HCT116 (cell line): ENCODE measurements around the gene TEAD3. TPM values are rescaled to one million over a fixed set of nuclear protein-coding genes. Genes with fewer than 3 reads are reported as not detected.

ENCODE experiments used
- ATAC-seq: fragments of 200-7000 bp; cut with Tn5 transposase; 2 replicates; pipeline ENCODE4 v1.9.1; 2020; ENCODE audit warnings: mild to moderate bottlenecking, moderate library complexity
- BruUV-seq: library from RNA; stranded (reverse); fragments of 400-500 nt; replicated peaks from 2 replicates; lab custom pipeline; 2021; lab: Mats Ljungman, UMichigan
- CTCF ChIA-PET: fragments of 300-600 bp; sonication (Branson Sonifier 250); formaldehyde crosslinking; loops from one replicate; lab custom pipeline; 2021; ENCODE audit warnings: antibody characterized with exemption; lab: Charles Lee
- POLR2A ChIA-PET: fragments of 300-600, 350-600 bp; sonication (Branson Sonifier 250); formaldehyde crosslinking; loops from one replicate; lab custom pipeline; 2021; ENCODE audit warnings: antibody characterized with exemption; lab: Charles Lee
- RAD21 ChIA-PET, 2 experiments: fragments of 300-600 bp; sonication (Branson Sonifier 250); formaldehyde crosslinking; loops; one replicate each; lab custom pipeline; 2023; ENCODE audit warnings: low total read pairs in 2 of 2; ENCODE audit not compliant: uncharacterized antibody in 2 of 2, unreplicated experiment in 2 of 2, low non-redundant PET in 1 of 2; lab: Charles Lee
- DNase-seq: peaks from one replicate; pipeline ENCODE4 v3.0.0-alpha.2; 2010; ENCODE audit warnings: low read depth, low spot score
- H2AFZ ChIP-seq: fragments of 200-600 bp; shearing (Covaris generic), sonication (generic); 2 replicates; pipeline ENCODE4 v1.6.1; 2017; ENCODE audit warnings: low read depth, mixed run types, mixed read lengths, antibody characterized with exemption, low read length; ENCODE audit not compliant: poor library complexity, severe bottlenecking
- H3K27ac ChIP-seq: 2 replicates; pipeline ENCODE4 v1.5.1; 2012; ENCODE audit warnings: low read depth, low read length
- H3K27me3 ChIP-seq: fragments of 200-600 bp; sonication (generic); 2 replicates; pipeline ENCODE4 v1.6.1; 2016; ENCODE audit warnings: mixed run types, low read length, mixed read lengths; ENCODE audit not compliant: insufficient read depth
- H3K36me3 ChIP-seq, 2 experiments: fragments of 200-500 bp in 1 of 2; fragments of 200-600 bp in 1 of 2; sonication (Bioruptor generic) in 1 of 2; sonication (generic) in 1 of 2; 2 replicates each; pipeline versions ENCODE4 v1.5.1 to v1.6.1; 2014 to 2016; ENCODE audit warnings: low read length in 2 of 2, inconsistent platforms in 1 of 2, mixed read lengths in 1 of 2, mixed run types in 1 of 2; ENCODE audit not compliant: insufficient read depth in 2 of 2, control insufficient read depth in 1 of 2
- H3K4me1 ChIP-seq, 2 experiments: fragments of 200-600 bp in 1 of 2; sonication (generic) in 1 of 2; 2 replicates each; pipeline versions ENCODE4 v1.5.1 to v1.6.1; 2012 to 2017; ENCODE audit warnings: low read length in 2 of 2, inconsistent platforms in 1 of 2, mild to moderate bottlenecking in 1 of 2, mixed read lengths in 1 of 2, mixed run types in 1 of 2, moderate library complexity in 1 of 2; ENCODE audit not compliant: insufficient read depth in 2 of 2, control insufficient read depth in 1 of 2
- H3K4me2 ChIP-seq: fragments of 200-600 bp; sonication (generic); 2 replicates; pipeline ENCODE4 v1.6.1; 2017; ENCODE audit warnings: mixed run types, low read length, mixed read lengths
- H3K4me3 ChIP-seq, 2 experiments: fragments of 200-600 bp in 1 of 2; sonication (generic) in 1 of 2; replicated peaks in 1 of 2; 2 replicates each; pipeline ENCODE4 v1.5.1; 2011 to 2016; ENCODE audit warnings: low read length in 2 of 2, control low read depth in 1 of 2, low read depth in 1 of 2, mild to moderate bottlenecking in 1 of 2, mixed read lengths in 1 of 2, mixed run types in 1 of 2
- H3K79me2 ChIP-seq: fragments of 200-600 bp; sonication (generic); 2 replicates; pipeline ENCODE4 v1.6.1; 2017; ENCODE audit warnings: mild to moderate bottlenecking, mixed run types, low read length, moderate library complexity, mixed read lengths; ENCODE audit not compliant: insufficient read depth
- H3K9ac ChIP-seq: fragments of 200-600 bp; sonication (generic); 2 replicates; pipeline ENCODE4 v1.6.1; 2016; ENCODE audit warnings: low read length, mixed read lengths
- H3K9me2 ChIP-seq: fragments of 200-600 bp; sonication (generic), shearing (Covaris generic); 2 replicates; pipeline ENCODE4 v1.6.1; 2017; ENCODE audit warnings: mixed run types, mild to moderate bottlenecking, moderate library complexity; ENCODE audit not compliant: insufficient read depth
- H3K9me3 ChIP-seq, 2 experiments: fragments of 200-500 bp in 1 of 2; fragments of 200-600 bp in 1 of 2; sonication (Bioruptor generic) in 1 of 2; sonication (generic) in 1 of 2; 2 replicates each; pipeline ENCODE4 v1.6.1; 2014 to 2017; ENCODE audit warnings: low read length in 2 of 2, mixed read lengths in 2 of 2, inconsistent platforms in 1 of 2, low read depth in 1 of 2, mild to moderate bottlenecking in 1 of 2, mixed run types in 1 of 2, moderate library complexity in 1 of 2; ENCODE audit not compliant: control insufficient read depth in 1 of 2, insufficient read depth in 1 of 2
- H4K20me1 ChIP-seq: fragments of 200-600 bp; sonication (generic), shearing (Covaris generic); 2 replicates; pipeline ENCODE4 v1.6.1; 2017; ENCODE audit warnings: mixed run types, mild to moderate bottlenecking, moderate library complexity; ENCODE audit not compliant: insufficient read depth
- CBX3 ChIP-seq: IDR thresholded peaks from 2 replicates; pipeline ENCODE4 v1.6.1; 2012; ENCODE audit warnings: low read depth
- EZH2 ChIP-seq: fragments of 200-600 bp; sonication (generic); IDR thresholded peaks from 2 replicates; pipeline ENCODE4 v1.6.1; 2017; ENCODE audit warnings: antibody characterized with exemption, mixed run types
- EZH2phosphoT487 ChIP-seq: fragments of 200-600 bp; IDR thresholded peaks from 2 replicates; pipeline ENCODE4 v1.6.1; 2018; ENCODE audit warnings: antibody characterized with exemption, borderline replicate concordance
- FOSL1 ChIP-seq: IDR thresholded peaks from 2 replicates; pipeline ENCODE4 v1.6.1; 2012; ENCODE audit warnings: low read depth
- JUND ChIP-seq: IDR thresholded peaks from 2 replicates; pipeline ENCODE4 v1.6.1; 2012
- POLR2A ChIP-seq: IDR thresholded peaks from 2 replicates; pipeline ENCODE4 v1.7.0; 2011; ENCODE audit warnings: borderline replicate concordance; ENCODE audit not compliant: insufficient read depth, insufficient read length; ENCODE audit errors: extremely low read depth
- POLR2AphosphoS5 ChIP-seq: IDR thresholded peaks from 2 replicates; pipeline ENCODE4 v1.6.1; 2011; ENCODE audit warnings: mild to moderate bottlenecking, low read depth, low read length, moderate library complexity
- SIN3A ChIP-seq: IDR thresholded peaks from 2 replicates; pipeline ENCODE4 v1.6.1; 2012; ENCODE audit warnings: low read depth
- SP1 ChIP-seq: IDR thresholded peaks from 2 replicates; pipeline ENCODE4 v1.6.1; 2012; ENCODE audit warnings: low read depth
- SRF ChIP-seq: IDR thresholded peaks from 2 replicates; pipeline ENCODE4 v1.6.1; 2012; ENCODE audit warnings: low read depth
- YY1 ChIP-seq: IDR thresholded peaks from 2 replicates; pipeline ENCODE4 v1.6.1; 2011; ENCODE audit warnings: low read length, low read depth, moderate library complexity, mild to moderate bottlenecking; ENCODE audit not compliant: insufficient replicate concordance; ENCODE audit errors: extremely low read depth
- ZFX ChIP-seq: fragments of 450-650 bp; IDR thresholded peaks from 2 replicates; pipeline ENCODE4 v1.6.1; 2017
- ZNF274 ChIP-seq: fragments of 200-500 bp; sonication (Bioruptor generic); IDR thresholded peaks from 2 replicates; pipeline ENCODE4 v1.6.1; 2014; ENCODE audit warnings: mild to moderate bottlenecking, low read depth, low read length, inconsistent platforms
- intact Hi-C: fragments of 100-400 bp; cut with micrococcal nuclease; formaldehyde crosslinking; loops from 2 replicates; pipeline ENCODE4 v1.10.0; 2022
- total RNA-seq: library from RNA; stranded (reverse); gene quantifications from one replicate; pipeline ENCODE4 v1.2.1, GENCODE V29; 2021; ENCODE audit not compliant: unreplicated experiment
- TF ChIP-seq, protein P1 (sequence below): IDR thresholded peaks from 2 replicates; pipeline ENCODE4 v1.6.1; 2012; ENCODE audit warnings: low read depth
- TF ChIP-seq, protein P2 (sequence below): IDR thresholded peaks from 2 replicates; pipeline ENCODE4 v1.6.1; 2011; ENCODE audit warnings: mild to moderate bottlenecking, low read length, moderate library complexity; ENCODE audit not compliant: insufficient replicate concordance; ENCODE audit errors: extremely low read depth

Gene TEAD3
- total RNA-seq, 1 experiment from 2014 or later: 21.8 TPM

DNA sequence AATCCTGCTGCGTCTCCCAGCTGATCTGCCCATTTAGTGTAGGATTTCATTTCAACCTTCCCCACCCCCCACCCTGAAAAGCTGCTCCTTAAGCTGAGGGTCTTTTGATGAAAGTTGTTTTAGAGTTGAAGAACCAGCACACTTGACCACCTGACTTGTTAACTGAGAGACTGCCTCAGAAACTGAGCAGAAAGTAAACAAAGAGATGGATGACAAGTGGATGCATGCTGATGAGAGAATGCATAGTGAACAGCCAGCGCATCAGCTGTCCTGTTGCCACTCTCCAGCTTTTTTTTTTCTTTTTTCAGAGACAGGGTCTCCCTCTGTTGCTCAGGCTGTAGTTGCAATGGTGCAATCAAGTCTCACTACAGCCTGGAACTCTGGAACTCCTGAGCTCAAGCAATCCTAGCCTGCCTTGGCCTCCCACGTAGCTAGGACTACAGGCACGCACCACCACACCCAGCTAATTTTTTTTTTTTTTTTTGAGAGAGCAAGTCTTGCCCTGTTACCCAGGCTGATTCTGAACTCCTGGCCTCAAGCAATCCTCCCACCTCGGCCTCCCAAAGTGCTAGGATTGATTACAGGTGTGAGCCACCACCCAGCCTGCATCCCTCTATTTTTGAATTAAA is 19.2 kb downstream of the TEAD3 start:
- Histone ChIP-seq H3K9me2 (no peaks in the 10 kb centered on the region), H4K20me1 (peaks cover 6% of the 10 kb centered on the region; the same call in 1 of the 2 replicates), H3K4me1 (no peaks in the 10 kb centered on the region), H3K4me2 (no peak overlapping the region), H3K27ac (no peak overlapping the region), H2AFZ (no peak overlapping the region), H3K79me2 (no peaks in the 10 kb centered on the region), H3K9me3 (no peaks in the 10 kb centered on the region), H3K36me3 (peaks cover 0 to 2% of the 10 kb centered on the region in 2 experiments; a peak in 1 of 4 replicates), H3K27me3 (no peaks in the 10 kb centered on the region), H3K9ac (no peak overlapping the region), H3K4me3 (no peak overlapping the region)
- ChIA-PET CTCF (no interaction called here), RAD21 (no interaction called here), POLR2A (interaction anchor here (1.2 to 1.4 kb wide), 2 partner anchors 10 to 19 kb away, joined by 4 read pairs; partner anchors contain the start of gene TEAD3)
- DNase-seq (no peak), ATAC-seq (no peak)
- intact Hi-C loops: no loop called here
- no TSS peak for BruUV-seq
- no peak for TF ChIP-seq CBX3
- TF ChIP-seq YY1: no peak
- TF ChIP-seq FOSL1: no peak
- TF ChIP-seq SIN3A: no peak
- TF ChIP-seq EZH2: no peak
- TF ChIP-seq SP1: no peak

DNA sequence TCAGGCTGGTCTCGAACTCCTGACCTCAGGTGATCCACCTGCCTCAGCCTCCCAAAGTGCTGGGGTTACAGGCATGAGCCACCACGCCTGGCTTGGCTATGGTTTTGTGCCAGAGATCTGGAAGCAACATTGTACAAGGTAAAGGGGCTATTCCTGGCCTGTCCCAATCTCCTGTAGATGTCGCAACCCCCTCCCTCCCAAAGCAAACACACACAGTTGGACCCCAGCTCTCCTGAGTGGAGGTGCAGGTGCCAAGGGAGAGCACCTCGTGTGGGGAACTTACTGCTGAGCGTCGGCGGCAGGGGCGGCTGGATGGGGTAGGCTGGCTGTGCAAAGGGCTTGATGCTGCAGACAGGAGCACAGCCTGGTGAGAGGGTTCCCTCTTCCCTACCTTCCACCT is 19.9 kb downstream of the TEAD3 start:
- no peaks in the 10 kb centered on the region for H3K27me3 ChIP-seq
- no peak overlapping the region for H3K9ac ChIP-seq
- no peak overlapping the region for H3K4me2 ChIP-seq
- ATAC-seq: no peak
- intact Hi-C loops: no loop called here
- no peak overlapping the region for H3K4me3 ChIP-seq
- ChIA-PET RAD21 (no interaction called here), CTCF (interaction anchor here (0.7 kb wide), 1 partner anchor 8 kb away, joined by 3 read pairs; no protein-coding TSS in a partner anchor), POLR2A (interaction anchor here (1.5 kb wide), 1 partner anchor 12 kb away, joined by 3 read pairs; no protein-coding TSS in a partner anchor)
- H3K9me3 ChIP-seq: no peaks in the 10 kb centered on the region
- peaks cover 0 to 4% of the 10 kb centered on the region in 2 experiments; a peak in 1 of 4 replicates for H3K4me1 ChIP-seq
- peaks cover 3 to 6% of the 10 kb centered on the region in 2 experiments; a peak in 2 of 4 replicates for H3K36me3 ChIP-seq
- H2AFZ ChIP-seq: no peak overlapping the region
- no peak overlapping the region for H3K27ac ChIP-seq
- BruUV-seq: no TSS peak
- H4K20me1 ChIP-seq: peaks cover 12% of the 10 kb centered on the region; the same call in 1 of the 2 replicates
- H3K9me2 ChIP-seq: no peaks in the 10 kb centered on the region
- DNase-seq: no peak
- H3K79me2 ChIP-seq: peaks cover 4% of the 10 kb centered on the region; the same call in 1 of the 2 replicates
- TF ChIP-seq YY1 (no peak), ZNF274 (no peak), EZH2phosphoT487 (no peak), SRF (no peak), JUND (no peak), POLR2AphosphoS5 (no peak), ZFX (no peak), POLR2A (no peak)
- TF ChIP-seq, protein P1, sequence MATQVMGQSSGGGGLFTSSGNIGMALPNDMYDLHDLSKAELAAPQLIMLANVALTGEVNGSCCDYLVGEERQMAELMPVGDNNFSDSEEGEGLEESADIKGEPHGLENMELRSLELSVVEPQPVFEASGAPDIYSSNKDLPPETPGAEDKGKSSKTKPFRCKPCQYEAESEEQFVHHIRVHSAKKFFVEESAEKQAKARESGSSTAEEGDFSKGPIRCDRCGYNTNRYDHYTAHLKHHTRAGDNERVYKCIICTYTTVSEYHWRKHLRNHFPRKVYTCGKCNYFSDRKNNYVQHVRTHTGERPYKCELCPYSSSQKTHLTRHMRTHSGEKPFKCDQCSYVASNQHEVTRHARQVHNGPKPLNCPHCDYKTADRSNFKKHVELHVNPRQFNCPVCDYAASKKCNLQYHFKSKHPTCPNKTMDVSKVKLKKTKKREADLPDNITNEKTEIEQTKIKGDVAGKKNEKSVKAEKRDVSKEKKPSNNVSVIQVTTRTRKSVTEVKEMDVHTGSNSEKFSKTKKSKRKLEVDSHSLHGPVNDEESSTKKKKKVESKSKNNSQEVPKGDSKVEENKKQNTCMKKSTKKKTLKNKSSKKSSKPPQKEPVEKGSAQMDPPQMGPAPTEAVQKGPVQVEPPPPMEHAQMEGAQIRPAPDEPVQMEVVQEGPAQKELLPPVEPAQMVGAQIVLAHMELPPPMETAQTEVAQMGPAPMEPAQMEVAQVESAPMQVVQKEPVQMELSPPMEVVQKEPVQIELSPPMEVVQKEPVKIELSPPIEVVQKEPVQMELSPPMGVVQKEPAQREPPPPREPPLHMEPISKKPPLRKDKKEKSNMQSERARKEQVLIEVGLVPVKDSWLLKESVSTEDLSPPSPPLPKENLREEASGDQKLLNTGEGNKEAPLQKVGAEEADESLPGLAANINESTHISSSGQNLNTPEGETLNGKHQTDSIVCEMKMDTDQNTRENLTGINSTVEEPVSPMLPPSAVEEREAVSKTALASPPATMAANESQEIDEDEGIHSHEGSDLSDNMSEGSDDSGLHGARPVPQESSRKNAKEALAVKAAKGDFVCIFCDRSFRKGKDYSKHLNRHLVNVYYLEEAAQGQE: no peak
- TF ChIP-seq, protein P2, sequence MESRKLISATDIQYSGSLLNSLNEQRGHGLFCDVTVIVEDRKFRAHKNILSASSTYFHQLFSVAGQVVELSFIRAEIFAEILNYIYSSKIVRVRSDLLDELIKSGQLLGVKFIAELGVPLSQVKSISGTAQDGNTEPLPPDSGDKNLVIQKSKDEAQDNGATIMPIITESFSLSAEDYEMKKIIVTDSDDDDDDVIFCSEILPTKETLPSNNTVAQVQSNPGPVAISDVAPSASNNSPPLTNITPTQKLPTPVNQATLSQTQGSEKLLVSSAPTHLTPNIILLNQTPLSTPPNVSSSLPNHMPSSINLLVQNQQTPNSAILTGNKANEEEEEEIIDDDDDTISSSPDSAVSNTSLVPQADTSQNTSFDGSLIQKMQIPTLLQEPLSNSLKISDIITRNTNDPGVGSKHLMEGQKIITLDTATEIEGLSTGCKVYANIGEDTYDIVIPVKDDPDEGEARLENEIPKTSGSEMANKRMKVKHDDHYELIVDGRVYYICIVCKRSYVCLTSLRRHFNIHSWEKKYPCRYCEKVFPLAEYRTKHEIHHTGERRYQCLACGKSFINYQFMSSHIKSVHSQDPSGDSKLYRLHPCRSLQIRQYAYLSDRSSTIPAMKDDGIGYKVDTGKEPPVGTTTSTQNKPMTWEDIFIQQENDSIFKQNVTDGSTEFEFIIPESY: no peak
